ENCODE results near the gene RASL11B. TPM values are rescaled to one million over a fixed set of nuclear protein-coding genes. Genes with fewer than 3 reads are reported as not detected.

The RASL11B gene
- total RNA-seq, 4 donors from 2014 or later, result 0.62 to 8.8 (median 2.6) TPM

DNA sequence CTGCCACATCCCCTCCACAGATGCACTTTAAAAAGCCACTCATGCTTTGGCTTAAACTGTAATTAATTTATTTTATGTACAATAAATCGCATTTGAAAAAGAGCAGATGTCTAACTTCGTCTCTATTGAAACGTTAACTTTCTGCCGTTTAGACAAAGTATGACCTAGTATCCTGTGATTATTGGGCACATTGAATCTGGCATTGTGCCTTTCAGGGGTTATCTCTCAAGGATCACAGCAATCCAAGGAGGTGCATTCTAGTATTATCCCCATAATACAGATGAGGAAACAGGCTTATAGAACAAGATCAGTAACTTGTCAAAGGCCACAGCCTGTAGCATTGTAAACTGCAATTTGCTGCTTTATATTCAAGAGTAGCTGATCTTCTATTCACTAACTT lies 4.6 kb downstream of the RASL11B start:
- H3K27me3 ChIP-seq, result peaks cover 13% of the 10 kb centered on the region
- H3K9me3 ChIP-seq, result no peaks in the 10 kb centered on the region
- no peaks in the 10 kb centered on the region for H3K36me3 ChIP-seq
- ATAC-seq, result no peak
- 83 to 88% methylated on average over 4 of the region's 4 CpGs for WGBS, 2 donors (ENCODE audit: low coverage in 1 of 2)
- H3K4me1 ChIP-seq, result peaks cover 0 to 50% (median 2%) of the 10 kb centered on the region in 3 donors
- no peak overlapping the region for H3K27ac ChIP-seq
- TF ChIP-seq POLR2AphosphoS5 (IDR thresholded peaks at IDR 0.05) (no peak), POLR2A (IDR thresholded peaks at IDR 0.05) (no peak), EP300 (IDR thresholded peaks at IDR 0.05) (no peak)
- TF ChIP-seq, protein P1, sequence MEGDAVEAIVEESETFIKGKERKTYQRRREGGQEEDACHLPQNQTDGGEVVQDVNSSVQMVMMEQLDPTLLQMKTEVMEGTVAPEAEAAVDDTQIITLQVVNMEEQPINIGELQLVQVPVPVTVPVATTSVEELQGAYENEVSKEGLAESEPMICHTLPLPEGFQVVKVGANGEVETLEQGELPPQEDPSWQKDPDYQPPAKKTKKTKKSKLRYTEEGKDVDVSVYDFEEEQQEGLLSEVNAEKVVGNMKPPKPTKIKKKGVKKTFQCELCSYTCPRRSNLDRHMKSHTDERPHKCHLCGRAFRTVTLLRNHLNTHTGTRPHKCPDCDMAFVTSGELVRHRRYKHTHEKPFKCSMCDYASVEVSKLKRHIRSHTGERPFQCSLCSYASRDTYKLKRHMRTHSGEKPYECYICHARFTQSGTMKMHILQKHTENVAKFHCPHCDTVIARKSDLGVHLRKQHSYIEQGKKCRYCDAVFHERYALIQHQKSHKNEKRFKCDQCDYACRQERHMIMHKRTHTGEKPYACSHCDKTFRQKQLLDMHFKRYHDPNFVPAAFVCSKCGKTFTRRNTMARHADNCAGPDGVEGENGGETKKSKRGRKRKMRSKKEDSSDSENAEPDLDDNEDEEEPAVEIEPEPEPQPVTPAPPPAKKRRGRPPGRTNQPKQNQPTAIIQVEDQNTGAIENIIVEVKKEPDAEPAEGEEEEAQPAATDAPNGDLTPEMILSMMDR (IDR thresholded peaks at IDR 0.05), result no peak
- H3K4me3 ChIP-seq, result no peak overlapping the region

DNA sequence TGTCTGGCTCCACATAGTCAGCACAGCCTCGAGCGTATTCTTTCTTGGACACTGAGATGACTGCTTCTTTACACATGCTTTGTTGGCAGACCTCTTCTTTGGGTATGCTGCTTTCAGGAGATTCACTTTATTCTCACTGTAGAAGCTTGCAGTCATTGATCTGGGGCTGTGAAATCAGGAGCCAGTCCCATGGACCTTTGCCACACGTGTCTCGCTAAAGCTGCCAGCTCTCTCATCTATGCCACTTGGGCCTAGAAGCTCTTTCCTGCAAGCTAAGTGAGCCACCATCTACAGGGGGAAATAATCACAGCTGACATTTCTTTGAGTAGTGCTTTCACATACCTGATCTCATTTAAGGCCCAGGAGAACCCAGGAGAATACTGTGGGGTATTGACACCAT lies 5.0 kb downstream of the RASL11B start:
- Histone ChIP-seq H3K4me1 (peaks cover 0 to 48% (median 2%) of the 10 kb centered on the region in 3 donors), H3K4me3 (no peak overlapping the region), H3K27ac (no peak overlapping the region), H3K9me3 (no peaks in the 10 kb centered on the region), H3K27me3 (peaks cover 13% of the 10 kb centered on the region), H3K36me3 (no peaks in the 10 kb centered on the region)
- TF ChIP-seq POLR2AphosphoS5 (IDR thresholded peaks at IDR 0.05) (no peak), EP300 (IDR thresholded peaks at IDR 0.05) (no peak), POLR2A (IDR thresholded peaks at IDR 0.05) (no peak)
- TF ChIP-seq, protein P1 (IDR thresholded peaks at IDR 0.05), result no peak
- 89 to 100% methylated on average over 2 to 4 of the region's 4 CpGs for WGBS, 2 donors (ENCODE audit: low coverage in 1 of 2)
- no peak for ATAC-seq

DNA sequence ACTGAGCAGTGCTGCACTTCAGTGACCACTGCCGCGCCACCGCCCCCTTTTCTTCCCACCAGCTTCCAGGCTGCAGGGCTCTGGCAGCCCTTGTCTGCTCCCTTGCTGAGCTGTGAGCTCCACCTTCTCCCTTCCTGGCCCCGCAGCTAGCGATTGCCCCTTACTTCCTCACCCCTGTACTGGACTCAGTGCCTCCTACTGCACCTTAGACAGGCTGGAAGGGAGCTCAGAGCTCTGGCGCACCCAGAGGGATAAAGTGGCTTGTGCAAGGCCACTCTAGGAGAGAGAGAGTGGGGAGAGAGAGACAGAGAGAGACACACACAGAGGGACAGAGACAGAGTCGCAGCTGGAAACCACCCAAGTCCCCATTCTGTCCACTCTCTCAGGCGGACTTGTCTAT lies 6.0 kb downstream of the RASL11B start:
- Histone ChIP-seq H3K27me3 (peaks cover 4% of the 10 kb centered on the region), H3K4me1 (peaks cover 0 to 38% (median 2%) of the 10 kb centered on the region in 3 donors), H3K4me3 (no peak overlapping the region), H3K36me3 (no peaks in the 10 kb centered on the region), H3K27ac (no peak overlapping the region), H3K9me3 (no peaks in the 10 kb centered on the region)
- TF ChIP-seq POLR2A (IDR thresholded peaks at IDR 0.05) (no peak), POLR2AphosphoS5 (IDR thresholded peaks at IDR 0.05) (no peak), EP300 (IDR thresholded peaks at IDR 0.05) (no peak)
- TF ChIP-seq, protein P1 (IDR thresholded peaks at IDR 0.05), result no peak
- ATAC-seq, result peak; percentile 30
- 47 to 49% methylated on average over 2 to 5 of the region's 8 CpGs for WGBS, 2 donors (ENCODE audit: low coverage in 1 of 2)

DNA sequence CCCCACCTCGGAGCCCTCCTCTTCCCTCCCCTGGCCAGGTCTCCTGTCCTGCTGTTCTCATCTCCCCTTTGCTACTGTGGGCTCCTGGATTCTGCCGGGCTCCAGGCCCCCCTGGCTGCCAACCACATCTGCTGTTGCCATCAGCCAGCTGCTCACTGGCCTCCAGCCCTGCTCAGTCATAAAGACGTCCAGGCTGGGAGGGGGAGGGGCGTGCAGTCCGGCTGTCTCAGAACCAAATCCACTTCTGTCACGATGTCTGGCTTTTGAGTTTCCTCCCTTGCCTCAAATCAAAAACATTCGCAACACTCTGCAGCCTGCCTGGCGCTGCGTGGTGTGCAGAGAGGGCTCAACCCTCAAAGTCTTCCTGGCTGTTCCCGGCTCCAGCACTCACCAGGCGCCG lies 7.1 kb downstream of the RASL11B start:
- Histone ChIP-seq H3K4me1 (peaks cover 0 to 37% (median 2%) of the 10 kb centered on the region in 3 donors), H3K4me3 (no peak overlapping the region), H3K27me3 (no peaks in the 10 kb centered on the region), H3K9me3 (no peaks in the 10 kb centered on the region), H3K36me3 (peaks cover 0 to 5% of the 10 kb centered on the region in 2 donors), H3K27ac (no peak overlapping the region)
- ATAC-seq, result peak; percentile 28
- no peak for TF ChIP-seq POLR2A (IDR thresholded peaks at IDR 0.05)
- TF ChIP-seq POLR2AphosphoS5 (IDR thresholded peaks at IDR 0.05), result peak; percentile 11
- 59 to 64% methylated on average over 5 to 6 of the region's 12 CpGs for WGBS, 2 donors (ENCODE audit: low coverage in 1 of 2)

DNA sequence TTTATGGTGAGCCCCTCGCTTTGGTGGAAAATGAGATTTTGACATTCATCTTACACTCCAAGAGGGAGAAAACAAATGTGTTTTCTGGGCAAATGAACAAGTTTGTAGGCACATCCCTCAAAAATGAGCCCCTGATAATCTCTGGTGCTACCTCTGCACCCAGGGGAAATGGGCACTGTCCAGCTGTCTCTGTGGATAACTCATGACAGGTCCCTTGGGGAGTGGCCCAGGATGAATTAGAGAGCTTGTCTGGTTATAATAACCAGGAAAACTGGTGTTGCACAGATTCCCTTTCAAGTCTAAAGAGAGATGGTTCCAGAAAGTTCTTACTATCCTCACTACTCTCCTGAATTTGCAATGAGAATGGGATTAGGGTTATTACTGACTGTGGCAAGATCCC lies 7.5 kb downstream of the RASL11B start:
- ATAC-seq, result no peak
- no CpG with 5 or more reads among the region's 1 CpG for whole genome bisulfite sequencing, 2 donors (ENCODE audit: low coverage in 1 of 2)
- Histone ChIP-seq H3K4me1 (peaks cover 0 to 35% (median 2%) of the 10 kb centered on the region in 3 donors), H3K4me3 (no peak overlapping the region), H3K36me3 (peaks cover 0 to 5% of the 10 kb centered on the region in 2 donors), H3K27ac (no peak overlapping the region), H3K27me3 (no peaks in the 10 kb centered on the region), H3K9me3 (no peaks in the 10 kb centered on the region)
- TF ChIP-seq, protein P1 (IDR thresholded peaks at IDR 0.05), result no peak
- TF ChIP-seq POLR2A (IDR thresholded peaks at IDR 0.05) (no peak), POLR2AphosphoS5 (IDR thresholded peaks at IDR 0.05) (no peak), EP300 (IDR thresholded peaks at IDR 0.05) (no peak)

Measured in gastroesophageal sphincter (tissue), 4 donors.